ENCODE data around the gene PALM2AKAP2.

- no peak for TF ChIP-seq EZH2 (IDR thresholded peaks at IDR 0.05; ENCODE audit: insufficient read depth, poor library complexity, severe bottlenecking)
- no peak for TF ChIP-seq EZH2phosphoT487 (IDR thresholded peaks at IDR 0.05; ENCODE audit: insufficient read depth, low read depth)
Observed at GRCh38 chr9:109781086-109781485, 1.1 kb downstream of the PALM2AKAP2 start.

Data from GM23248 (cell line).